Omental fat pad (tissue), 4 donors: ENCODE results near the gene ANKRD9. TPM values are rescaled to one million over a fixed set of nuclear protein-coding genes. Genes with fewer than 3 reads are reported as not detected.

ENCODE experiments used
- ATAC-seq: fragments of 150-250 bp; one replicate; pipeline ENCODE4 v1.9.1; 2016; ENCODE audit warnings: mild to moderate bottlenecking, moderate library complexity; ENCODE audit not compliant: low FRiP score
- DNase-seq: peaks from one replicate; pipeline ENCODE4 v3.0.0-alpha.2; 2019; ENCODE audit warnings: low spot score
- total RNA-seq, 4 donors: library from RNA; depleted of rRNA; stranded (reverse); fragments of >200 nt; gene quantifications; one replicate each; pipeline ENCODE4 v1.1.0, GENCODE V29; 2016
- TF ChIP-seq, protein P1 (sequence below), 3 donors: fragments of 450-650 bp; IDR thresholded peaks; one replicate each; pipeline ENCODE4 v1.5.1; 2016 to 2017; ENCODE audit warnings: antibody characterized with exemption in 3 of 3, mild to moderate bottlenecking in 3 of 3, moderate library complexity in 2 of 3

Gene ANKRD9
- total RNA-seq, 4 donors from 2014 or later, result 15.1 to 25.9 (median 23.9) TPM

- ATAC-seq (no peak), DNase-seq (no peak)
- TF ChIP-seq, protein P1, sequence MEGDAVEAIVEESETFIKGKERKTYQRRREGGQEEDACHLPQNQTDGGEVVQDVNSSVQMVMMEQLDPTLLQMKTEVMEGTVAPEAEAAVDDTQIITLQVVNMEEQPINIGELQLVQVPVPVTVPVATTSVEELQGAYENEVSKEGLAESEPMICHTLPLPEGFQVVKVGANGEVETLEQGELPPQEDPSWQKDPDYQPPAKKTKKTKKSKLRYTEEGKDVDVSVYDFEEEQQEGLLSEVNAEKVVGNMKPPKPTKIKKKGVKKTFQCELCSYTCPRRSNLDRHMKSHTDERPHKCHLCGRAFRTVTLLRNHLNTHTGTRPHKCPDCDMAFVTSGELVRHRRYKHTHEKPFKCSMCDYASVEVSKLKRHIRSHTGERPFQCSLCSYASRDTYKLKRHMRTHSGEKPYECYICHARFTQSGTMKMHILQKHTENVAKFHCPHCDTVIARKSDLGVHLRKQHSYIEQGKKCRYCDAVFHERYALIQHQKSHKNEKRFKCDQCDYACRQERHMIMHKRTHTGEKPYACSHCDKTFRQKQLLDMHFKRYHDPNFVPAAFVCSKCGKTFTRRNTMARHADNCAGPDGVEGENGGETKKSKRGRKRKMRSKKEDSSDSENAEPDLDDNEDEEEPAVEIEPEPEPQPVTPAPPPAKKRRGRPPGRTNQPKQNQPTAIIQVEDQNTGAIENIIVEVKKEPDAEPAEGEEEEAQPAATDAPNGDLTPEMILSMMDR (IDR thresholded peaks at IDR 0.05), result no peak
Measured at GRCh38 chr14:102495491-102496330, 13.9 kb downstream of the ANKRD9 start.

GRCh38 chr14:102493585-102493984 lies 16.0 kb downstream of the ANKRD9 start:
- DNase-seq, result no peak
- no peak for ATAC-seq
- TF ChIP-seq, protein P1 (IDR thresholded peaks at IDR 0.05), result no peak

- ATAC-seq (no peak), DNase-seq (no peak)
- TF ChIP-seq, protein P1 (IDR thresholded peaks at IDR 0.05), result no peak
Measured at GRCh38 chr14:102493096-102493495, 16.5 kb downstream of the ANKRD9 start.

GRCh38 chr14:102492531-102492910 lies 17.1 kb downstream of the ANKRD9 start:
- no peak for DNase-seq
- no peak for ATAC-seq

GRCh38 chr14:102491786-102492530 lies 17.6 kb downstream of the ANKRD9 start:
- no peak for ATAC-seq

More at GRCh38 chr14:102492531-102492910, 17.1 kb downstream of the ANKRD9 start:
- TF ChIP-seq, protein P1 (IDR thresholded peaks at IDR 0.05), result no peak

DNA sequence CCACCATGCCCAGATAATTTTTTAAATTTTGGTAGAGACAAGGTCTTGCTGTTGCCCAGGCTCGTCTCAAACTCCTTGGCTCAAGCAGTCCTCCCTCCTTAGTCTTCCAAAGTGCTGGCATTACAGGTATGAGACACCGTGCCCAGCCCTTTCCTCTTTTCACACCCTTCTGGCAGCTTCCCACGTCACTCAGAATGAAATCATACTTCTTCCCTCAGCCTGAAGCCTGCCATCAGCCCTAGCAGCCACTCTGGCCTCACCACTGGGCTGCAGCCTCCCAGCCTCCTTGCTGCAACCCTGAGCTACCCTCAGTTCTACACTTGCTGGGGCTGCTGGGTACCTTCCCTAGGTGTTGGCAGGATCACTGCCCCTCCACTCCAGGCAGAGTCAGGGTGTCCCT lies 18.2 kb downstream of the ANKRD9 start:
- TF ChIP-seq, protein P1 (IDR thresholded peaks at IDR 0.05), result no peak
- ATAC-seq, result no peak
- no peak for DNase-seq

More at GRCh38 chr14:102491786-102492530, 17.6 kb downstream of the ANKRD9 start:
- TF ChIP-seq, protein P1 (IDR thresholded peaks at IDR 0.05), result no peak
- DNase-seq, result no peak
